OCI-LY3 (cell line): Measurements from ENCODE around the gene SP7.

Experiments used
- EZH2phosphoT487 ChIP-seq: fragments of 200-600 bp; shearing (Covaris generic); IDR thresholded peaks from 2 replicates; pipeline ENCODE4 v1.6.1; 2018; ENCODE audit warnings: antibody characterized with exemption, mixed run types, low read depth
- TF ChIP-seq, protein P1 (sequence below): fragments of 200-600, 300-600 bp; sonication (generic); IDR thresholded peaks from 2 replicates; pipeline ENCODE4 v1.5.1; 2014; ENCODE audit warnings: antibody characterized with exemption, low read length, low read depth

DNA sequence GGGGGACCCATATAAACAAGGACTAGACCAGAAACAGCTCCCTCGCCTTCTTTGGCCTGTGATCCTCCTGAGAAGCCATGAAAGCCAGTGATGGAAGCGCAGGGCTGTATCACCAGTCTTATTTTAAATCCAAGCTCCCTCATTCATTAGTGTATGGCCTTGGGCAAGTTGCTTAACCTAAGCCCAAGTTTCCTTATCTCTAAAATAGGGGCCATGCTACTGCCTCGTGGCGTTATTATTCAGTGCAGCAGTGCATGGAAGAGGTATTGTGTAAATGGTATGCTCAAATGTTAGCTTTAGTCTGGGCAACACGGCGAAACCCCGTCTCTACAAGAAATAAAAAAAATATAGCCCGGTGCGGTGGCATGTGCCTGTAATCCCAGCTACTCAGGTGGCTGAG is 58.2 kb downstream of the SP7 start:
- TF ChIP-seq, protein P1, sequence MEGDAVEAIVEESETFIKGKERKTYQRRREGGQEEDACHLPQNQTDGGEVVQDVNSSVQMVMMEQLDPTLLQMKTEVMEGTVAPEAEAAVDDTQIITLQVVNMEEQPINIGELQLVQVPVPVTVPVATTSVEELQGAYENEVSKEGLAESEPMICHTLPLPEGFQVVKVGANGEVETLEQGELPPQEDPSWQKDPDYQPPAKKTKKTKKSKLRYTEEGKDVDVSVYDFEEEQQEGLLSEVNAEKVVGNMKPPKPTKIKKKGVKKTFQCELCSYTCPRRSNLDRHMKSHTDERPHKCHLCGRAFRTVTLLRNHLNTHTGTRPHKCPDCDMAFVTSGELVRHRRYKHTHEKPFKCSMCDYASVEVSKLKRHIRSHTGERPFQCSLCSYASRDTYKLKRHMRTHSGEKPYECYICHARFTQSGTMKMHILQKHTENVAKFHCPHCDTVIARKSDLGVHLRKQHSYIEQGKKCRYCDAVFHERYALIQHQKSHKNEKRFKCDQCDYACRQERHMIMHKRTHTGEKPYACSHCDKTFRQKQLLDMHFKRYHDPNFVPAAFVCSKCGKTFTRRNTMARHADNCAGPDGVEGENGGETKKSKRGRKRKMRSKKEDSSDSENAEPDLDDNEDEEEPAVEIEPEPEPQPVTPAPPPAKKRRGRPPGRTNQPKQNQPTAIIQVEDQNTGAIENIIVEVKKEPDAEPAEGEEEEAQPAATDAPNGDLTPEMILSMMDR, result no peak
- no peak for TF ChIP-seq EZH2phosphoT487
